GM18951 (cell line): ENCODE data around the gene WDFY4.

Experiments used
- POLR2A ChIP-seq: IDR thresholded peaks from 4 replicates; pipeline ENCODE4 v1.6.1; 2011; ENCODE audit warnings: mild to moderate bottlenecking; ENCODE audit not compliant: insufficient read length, insufficient read depth; ENCODE audit errors: extremely low read depth
- in situ Hi-C: fragments of 300-500 bp; cut with MboI; formaldehyde crosslinking; loops from one replicate; pipeline ENCODE4 v1.12.0; 2022; ENCODE audit warnings: low sequenced_read_pairs, mixed read lengths, inconsistent platforms; ENCODE audit not compliant: unreplicated experiment

Gene WDFY4

GRCh38 chr10:48817141-48817540 is 132.5 kb downstream of the WDFY4 start:
- no peak for TF ChIP-seq POLR2A
- in situ Hi-C loops: no loop called here

- no peak for TF ChIP-seq POLR2A
- in situ Hi-C loops: no loop called here
Measured at GRCh38 chr10:48818081-48818480, 133.4 kb downstream of the WDFY4 start.

- in situ Hi-C loops: no loop called here
- TF ChIP-seq POLR2A: no peak
Measured at GRCh38 chr10:48818861-48819520, 134.3 kb downstream of the WDFY4 start.

GRCh38 chr10:48819783-48820182 is 135.1 kb downstream of the WDFY4 start:
- TF ChIP-seq POLR2A: peak; percentile 22
- in situ Hi-C loops: no loop called here

GRCh38 chr10:48820231-48820630 is 135.6 kb downstream of the WDFY4 start:
- in situ Hi-C loops: no loop called here
- no peak for TF ChIP-seq POLR2A

- TF ChIP-seq POLR2A: no peak
- in situ Hi-C loops: no loop called here
Measured at GRCh38 chr10:48820699-48821098, 136.0 kb downstream of the WDFY4 start.

- in situ Hi-C loops: no loop called here
- TF ChIP-seq POLR2A: no peak
Measured at GRCh38 chr10:48821111-48821510, 136.4 kb downstream of the WDFY4 start.

- TF ChIP-seq POLR2A: no peak
- in situ Hi-C loops: no loop called here
Measured at GRCh38 chr10:48821692-48822091, 137.0 kb downstream of the WDFY4 start.

- in situ Hi-C loops: no loop called here
Measured at GRCh38 chr10:48833674-48834073, 149.0 kb downstream of the WDFY4 start.

GRCh38 chr10:48834189-48834965 is 149.7 kb downstream of the WDFY4 start:
- in situ Hi-C loops: no loop called here
- no peak for TF ChIP-seq POLR2A

More at GRCh38 chr10:48833674-48834073, 149.0 kb downstream of the WDFY4 start:
- TF ChIP-seq POLR2A: no peak

- in situ Hi-C loops: no loop called here
- no peak for TF ChIP-seq POLR2A
Measured at GRCh38 chr10:48835781-48836180, 151.1 kb downstream of the WDFY4 start.

GRCh38 chr10:48836605-48837004 is 151.9 kb downstream of the WDFY4 start:
- TF ChIP-seq POLR2A: no peak
- in situ Hi-C loops: no loop called here

- no peak for TF ChIP-seq POLR2A
- in situ Hi-C loops: no loop called here
Measured at GRCh38 chr10:48838834-48839233, 154.2 kb downstream of the WDFY4 start.
